ENCODE measurements around the gene HOXA13.

DNA sequence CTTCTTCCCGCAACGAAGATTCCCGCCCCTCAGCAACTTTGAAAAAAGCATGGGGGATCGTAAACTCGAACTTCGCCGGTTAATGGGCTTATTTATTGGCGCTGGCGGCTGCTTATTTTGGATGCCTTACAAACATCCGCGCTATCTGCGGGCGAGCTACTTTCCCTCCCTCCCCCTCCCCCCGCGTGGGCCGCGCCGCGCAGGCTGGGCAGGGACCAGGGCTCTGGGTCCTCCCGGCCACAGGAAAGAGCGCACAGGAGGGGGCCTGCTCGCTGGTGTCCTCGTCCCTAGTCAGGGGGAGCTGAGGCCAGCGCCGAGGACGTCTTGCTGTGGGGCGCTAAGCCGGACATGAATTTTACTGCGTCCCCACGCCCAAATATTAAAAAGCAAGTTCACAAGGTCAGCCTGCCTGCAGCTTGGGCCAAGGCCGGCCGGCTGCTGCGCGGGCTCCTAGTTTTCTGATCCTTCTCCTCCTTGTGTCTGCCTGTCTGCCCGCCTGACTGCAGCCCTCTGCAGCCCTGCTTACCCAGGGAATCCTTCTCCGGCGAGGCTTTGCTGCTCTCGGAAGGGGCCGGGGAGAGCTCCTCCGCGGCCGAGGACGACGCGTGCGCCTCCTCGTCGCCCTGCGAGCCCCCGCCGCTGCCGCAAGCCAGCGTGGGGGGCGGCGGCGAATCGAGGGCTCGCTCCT lies 26.9 kb downstream of the HOXA13 start:
- no peak for TF ChIP-seq POLR2A (IDR thresholded peaks at IDR 0.05)
- TF ChIP-seq, protein P1, sequence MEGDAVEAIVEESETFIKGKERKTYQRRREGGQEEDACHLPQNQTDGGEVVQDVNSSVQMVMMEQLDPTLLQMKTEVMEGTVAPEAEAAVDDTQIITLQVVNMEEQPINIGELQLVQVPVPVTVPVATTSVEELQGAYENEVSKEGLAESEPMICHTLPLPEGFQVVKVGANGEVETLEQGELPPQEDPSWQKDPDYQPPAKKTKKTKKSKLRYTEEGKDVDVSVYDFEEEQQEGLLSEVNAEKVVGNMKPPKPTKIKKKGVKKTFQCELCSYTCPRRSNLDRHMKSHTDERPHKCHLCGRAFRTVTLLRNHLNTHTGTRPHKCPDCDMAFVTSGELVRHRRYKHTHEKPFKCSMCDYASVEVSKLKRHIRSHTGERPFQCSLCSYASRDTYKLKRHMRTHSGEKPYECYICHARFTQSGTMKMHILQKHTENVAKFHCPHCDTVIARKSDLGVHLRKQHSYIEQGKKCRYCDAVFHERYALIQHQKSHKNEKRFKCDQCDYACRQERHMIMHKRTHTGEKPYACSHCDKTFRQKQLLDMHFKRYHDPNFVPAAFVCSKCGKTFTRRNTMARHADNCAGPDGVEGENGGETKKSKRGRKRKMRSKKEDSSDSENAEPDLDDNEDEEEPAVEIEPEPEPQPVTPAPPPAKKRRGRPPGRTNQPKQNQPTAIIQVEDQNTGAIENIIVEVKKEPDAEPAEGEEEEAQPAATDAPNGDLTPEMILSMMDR (IDR thresholded peaks at IDR 0.05), result no peak

Measured in Peyer's patch (tissue), 4 donors.